Uterus (tissue), 2 donors: ENCODE data around the gene FZR1.

Experiments
- CTCF ChIP-seq, 4 experiments: fragments of 200-600 bp in 2 of 4; fragments of 450-650 bp in 2 of 4; sonication (generic) in 2 of 4; IDR thresholded peaks; one replicate each; pipeline ENCODE4 v1.5.1; 2016 to 2019; ENCODE audit warnings: antibody characterized with exemption in 4 of 4, mild to moderate bottlenecking in 2 of 4, moderate library complexity in 1 of 4
- POLR2A ChIP-seq, 2 donors: fragments of 450-650 bp; IDR thresholded peaks; one replicate each; pipeline ENCODE4 v1.6.1; 2016; ENCODE audit warnings: antibody characterized with exemption in 2 of 2, mild to moderate bottlenecking in 1 of 2, moderate library complexity in 1 of 2

GRCh38 chr19:3480383-3481091, 25.6 kb upstream of the FZR1 start, which contains the start of gene SMIM24:
- TF ChIP-seq CTCF (IDR thresholded peaks at IDR 0.05) (no peak), POLR2A (IDR thresholded peaks at IDR 0.05) (no peak)
